ENCODE data around the gene STARD8. TPM values are rescaled to one million over a fixed set of nuclear protein-coding genes. Genes with fewer than 3 reads are reported as not detected.

The STARD8 gene
- total RNA-seq, 1 donor from 2014 or later = 1.7 TPM

- no peak overlapping the region for H3K4me3 Mint-ChIP-seq (ENCODE audit: unreplicated experiment)
- no peak for TF ChIP-seq CTCF (IDR thresholded peaks at IDR 0.05)
- H3K4me1 Mint-ChIP-seq (ENCODE audit: unreplicated experiment) = peaks cover 3% of the 10 kb centered on the region
- H3K9me3 Mint-ChIP-seq (ENCODE audit: unreplicated experiment) = no peaks in the 10 kb centered on the region
- H3K27ac Mint-ChIP-seq (ENCODE audit: unreplicated experiment) = no peak overlapping the region
- DNase-seq (ENCODE audit: extremely low spot score, unreplicated experiment) = no peak
- no peaks in the 10 kb centered on the region for H3K27me3 Mint-ChIP-seq (ENCODE audit: unreplicated experiment)
- no peaks in the 10 kb centered on the region for H3K36me3 Mint-ChIP-seq (ENCODE audit: unreplicated experiment)
Measured at GRCh38 chrX:68697465-68698125, 50.1 kb downstream of the STARD8 start.

- no peaks in the 10 kb centered on the region for H3K4me1 Mint-ChIP-seq (ENCODE audit: unreplicated experiment)
- no peak overlapping the region for H3K4me3 Mint-ChIP-seq (ENCODE audit: unreplicated experiment)
- H3K27ac Mint-ChIP-seq (ENCODE audit: unreplicated experiment) = no peak overlapping the region
- no peak for DNase-seq (ENCODE audit: extremely low spot score, unreplicated experiment)
- H3K27me3 Mint-ChIP-seq (ENCODE audit: unreplicated experiment) = no peaks in the 10 kb centered on the region
- peaks cover 2% of the 10 kb centered on the region for H3K9me3 Mint-ChIP-seq (ENCODE audit: unreplicated experiment)
- TF ChIP-seq CTCF (IDR thresholded peaks at IDR 0.05) = no peak
- no peaks in the 10 kb centered on the region for H3K36me3 Mint-ChIP-seq (ENCODE audit: unreplicated experiment)
Measured at GRCh38 chrX:68698942-68699341, 51.5 kb downstream of the STARD8 start.

- H3K36me3 Mint-ChIP-seq (ENCODE audit: unreplicated experiment) = no peaks in the 10 kb centered on the region
- no peaks in the 10 kb centered on the region for H3K27me3 Mint-ChIP-seq (ENCODE audit: unreplicated experiment)
- no peaks in the 10 kb centered on the region for H3K4me1 Mint-ChIP-seq (ENCODE audit: unreplicated experiment)
- H3K4me3 Mint-ChIP-seq (ENCODE audit: unreplicated experiment) = no peak overlapping the region
- peaks cover 6% of the 10 kb centered on the region for H3K9me3 Mint-ChIP-seq (ENCODE audit: unreplicated experiment)
- TF ChIP-seq CTCF (IDR thresholded peaks at IDR 0.05) = no peak
- no peak overlapping the region for H3K27ac Mint-ChIP-seq (ENCODE audit: unreplicated experiment)
- DNase-seq (ENCODE audit: extremely low spot score, unreplicated experiment) = no peak
Measured at GRCh38 chrX:68699960-68700746, 52.7 kb downstream of the STARD8 start.

- Mint-ChIP-seq H3K9me3 (ENCODE audit: unreplicated experiment) (peaks cover 6% of the 10 kb centered on the region), H3K27me3 (ENCODE audit: unreplicated experiment) (no peaks in the 10 kb centered on the region), H3K4me1 (ENCODE audit: unreplicated experiment) (no peaks in the 10 kb centered on the region), H3K27ac (ENCODE audit: unreplicated experiment) (no peak overlapping the region), H3K4me3 (ENCODE audit: unreplicated experiment) (no peak overlapping the region), H3K36me3 (ENCODE audit: unreplicated experiment) (no peaks in the 10 kb centered on the region)
- no peak for TF ChIP-seq CTCF (IDR thresholded peaks at IDR 0.05)
- DNase-seq (ENCODE audit: extremely low spot score, unreplicated experiment) = no peak
Measured at GRCh38 chrX:68703369-68703768, 55.9 kb downstream of the STARD8 start.

- no peak for DNase-seq (ENCODE audit: extremely low spot score, unreplicated experiment)
- H3K4me1 Mint-ChIP-seq (ENCODE audit: unreplicated experiment) = no peaks in the 10 kb centered on the region
- H3K27me3 Mint-ChIP-seq (ENCODE audit: unreplicated experiment) = no peaks in the 10 kb centered on the region
- peaks cover 6% of the 10 kb centered on the region for H3K9me3 Mint-ChIP-seq (ENCODE audit: unreplicated experiment)
- H3K36me3 Mint-ChIP-seq (ENCODE audit: unreplicated experiment) = no peaks in the 10 kb centered on the region
- no peak overlapping the region for H3K4me3 Mint-ChIP-seq (ENCODE audit: unreplicated experiment)
- no peak for TF ChIP-seq CTCF (IDR thresholded peaks at IDR 0.05)
- no peak overlapping the region for H3K27ac Mint-ChIP-seq (ENCODE audit: unreplicated experiment)
Measured at GRCh38 chrX:68703846-68704245, 56.4 kb downstream of the STARD8 start.
